Forelimb muscle (tissue), 1 donor: Measurements from ENCODE around the gene SHISAL1. TPM values are rescaled to one million over a fixed set of nuclear protein-coding genes. Genes with fewer than 3 reads are reported as not detected.

ENCODE experiments used
- DNase-seq: peaks from one replicate; pipeline ENCODE4 v3.0.0-alpha.2; 2013; ENCODE audit warnings: low read depth
- polyA plus RNA-seq: library from polyadenylated mRNA; unstranded; fragments of 120-200 nt; gene quantifications from one replicate; pipeline ENCODE4 v1.2.1, GENCODE V29; 2013; ENCODE audit not compliant: insufficient read length

SHISAL1 gene
- polyA plus RNA-seq, 1 donor, result 17.1 TPM

GRCh38 chr22:44278243-44279068 is 34.3 kb downstream of the SHISAL1 start:
- DNase-seq, result no peak

- DNase-seq, result no peak
Measured at GRCh38 chr22:44277386-44278135, 35.2 kb downstream of the SHISAL1 start.

- no peak for DNase-seq
Measured at GRCh38 chr22:44276706-44277356, 35.9 kb downstream of the SHISAL1 start.

- no peak for DNase-seq
Measured at GRCh38 chr22:44276041-44276440, 36.7 kb downstream of the SHISAL1 start.

GRCh38 chr22:44275631-44275995 is 37.1 kb downstream of the SHISAL1 start:
- DNase-seq, result no peak

- no peak for DNase-seq
Measured at GRCh38 chr22:44274918-44275630, 37.7 kb downstream of the SHISAL1 start.

- no peak for DNase-seq
Measured at GRCh38 chr22:44273175-44273574, 39.6 kb downstream of the SHISAL1 start.

- DNase-seq, result no peak
Measured at GRCh38 chr22:44272401-44272771, 40.4 kb downstream of the SHISAL1 start.

GRCh38 chr22:44271732-44272400 is 40.9 kb downstream of the SHISAL1 start:
- no peak for DNase-seq

- no peak for DNase-seq
Measured at GRCh38 chr22:44271010-44271500, 41.7 kb downstream of the SHISAL1 start.

- no peak for DNase-seq
Measured at GRCh38 chr22:44270556-44270880, 42.2 kb downstream of the SHISAL1 start.

GRCh38 chr22:44269757-44270555 is 42.8 kb downstream of the SHISAL1 start:
- DNase-seq, result no peak

GRCh38 chr22:44269117-44269498 is 43.6 kb downstream of the SHISAL1 start:
- no peak for DNase-seq

GRCh38 chr22:44268431-44269116 is 44.2 kb downstream of the SHISAL1 start:
- no peak for DNase-seq

- no peak for DNase-seq
Measured at GRCh38 chr22:44267856-44268255, 44.9 kb downstream of the SHISAL1 start.

GRCh38 chr22:44266796-44267760 is 45.7 kb downstream of the SHISAL1 start:
- DNase-seq, result no peak

GRCh38 chr22:44263547-44263946 is 49.2 kb downstream of the SHISAL1 start:
- DNase-seq, result no peak

- DNase-seq, result no peak
Measured at GRCh38 chr22:44261861-44262595, 50.7 kb downstream of the SHISAL1 start.
